Measurements from ENCODE around the gene EGF.

The EGF gene

GRCh38 chr4:109915385-109916026 is 2.8 kb downstream of the EGF start:
- Histone ChIP-seq H3K36me3 (replicated peaks) (no peaks in the 10 kb centered on the region), H3K27ac (no peak overlapping the region), H3K4me3 (ENCODE audit: low read depth, low read length) (no peak overlapping the region), H3K27me3 (replicated peaks) (no peaks in the 10 kb centered on the region)
- DNase-seq = no peak
- in situ Hi-C loops (cut with HindIII; ENCODE audit: low pct_ligation_motif_present, low sequenced_read_pairs) = no loop called here
- TF ChIP-seq CTCF (IDR thresholded peaks at IDR 0.05; ENCODE audit: low read depth, low read length, missing control alignments) = no peak

GRCh38 chr4:109916027-109916409 is 3.3 kb downstream of the EGF start:
- in situ Hi-C loops (cut with HindIII; ENCODE audit: low pct_ligation_motif_present, low sequenced_read_pairs) = no loop called here

GRCh38 chr4:109921384-109921808 is 8.7 kb downstream of the EGF start:
- Histone ChIP-seq H3K4me3 (ENCODE audit: low read depth, low read length) (no peak overlapping the region), H3K27ac (no peak overlapping the region), H3K36me3 (replicated peaks) (no peaks in the 10 kb centered on the region), H3K27me3 (replicated peaks) (no peaks in the 10 kb centered on the region)
- no peak for TF ChIP-seq CTCF (IDR thresholded peaks at IDR 0.05; ENCODE audit: low read depth, low read length, missing control alignments)
- DNase-seq = peak; percentile 88
- in situ Hi-C loops (cut with HindIII; ENCODE audit: low pct_ligation_motif_present, low sequenced_read_pairs) = no loop called here

More at GRCh38 chr4:109916027-109916409, 3.3 kb downstream of the EGF start:
- DNase-seq = no peak
- H3K27me3 ChIP-seq (replicated peaks) = no peaks in the 10 kb centered on the region
- no peak for TF ChIP-seq CTCF (IDR thresholded peaks at IDR 0.05; ENCODE audit: low read depth, low read length, missing control alignments)
- H3K27ac ChIP-seq = no peak overlapping the region
- H3K36me3 ChIP-seq (replicated peaks) = no peaks in the 10 kb centered on the region
- H3K4me3 ChIP-seq (ENCODE audit: low read depth, low read length) = no peak overlapping the region

- in situ Hi-C loops (cut with HindIII; ENCODE audit: low pct_ligation_motif_present, low sequenced_read_pairs) = no loop called here
- H3K36me3 ChIP-seq (replicated peaks) = no peaks in the 10 kb centered on the region
Observed at GRCh38 chr4:109925396-109925795, 12.7 kb downstream of the EGF start.

DNA sequence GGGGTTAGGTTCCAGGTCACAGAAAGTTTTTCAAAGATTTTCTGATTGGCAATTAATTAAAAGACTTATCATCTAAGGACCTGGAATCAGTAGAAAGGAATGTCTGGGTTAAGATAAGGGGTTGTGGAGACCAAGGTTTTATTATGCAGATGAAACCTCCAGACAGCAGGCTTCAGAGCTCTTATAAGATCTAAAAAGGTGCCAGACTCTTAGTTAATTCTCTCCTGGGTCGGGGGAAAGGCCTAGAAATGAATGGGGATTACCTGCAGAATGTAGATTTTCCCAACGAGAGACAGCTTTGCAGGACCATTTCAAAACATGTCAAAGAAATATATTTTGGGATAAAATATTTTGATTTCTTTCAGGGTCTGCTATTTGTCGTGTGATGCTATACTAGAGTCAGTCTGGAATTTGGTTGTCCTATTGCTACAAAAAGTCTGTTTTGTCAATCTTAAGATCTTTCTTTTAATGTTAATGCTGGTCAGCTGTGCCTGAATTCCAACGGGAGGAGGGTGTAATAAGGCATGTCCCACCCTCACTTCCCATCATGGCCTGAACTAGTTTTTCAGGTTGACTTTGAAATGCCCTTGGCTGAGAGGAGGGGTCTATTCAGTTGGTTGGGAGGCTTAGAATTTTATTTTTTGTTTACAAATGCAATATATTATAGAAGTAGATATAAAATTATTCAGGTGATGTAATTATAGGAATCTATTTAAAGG is 15.8 kb downstream of the EGF start:
- DNase-seq = no peak
- no peak overlapping the region for H3K27ac ChIP-seq
- no peak overlapping the region for H3K4me3 ChIP-seq (ENCODE audit: low read depth, low read length)
- in situ Hi-C loops (cut with HindIII; ENCODE audit: low pct_ligation_motif_present, low sequenced_read_pairs) = no loop called here
- no peaks in the 10 kb centered on the region for H3K36me3 ChIP-seq (replicated peaks)
- no peak for TF ChIP-seq CTCF (IDR thresholded peaks at IDR 0.05; ENCODE audit: low read depth, low read length, missing control alignments)
- H3K27me3 ChIP-seq (replicated peaks) = no peaks in the 10 kb centered on the region

More at GRCh38 chr4:109925396-109925795, 12.7 kb downstream of the EGF start:
- no peak for DNase-seq
- no peak overlapping the region for H3K4me3 ChIP-seq (ENCODE audit: low read depth, low read length)
- no peaks in the 10 kb centered on the region for H3K27me3 ChIP-seq (replicated peaks)
- H3K27ac ChIP-seq = no peak overlapping the region
- TF ChIP-seq CTCF (IDR thresholded peaks at IDR 0.05; ENCODE audit: low read depth, low read length, missing control alignments) = no peak

Data from brain microvascular endothelial cell (primary cell).